COLO829 (cell line): Measurements from ENCODE around the gene PNPT1.
"Not testable (repeated sequence)": the region's sequence is repeated elsewhere in the genome, so short reads cannot be mapped to it uniquely, and the experiment has no call there.

Experiments
- DNase-seq: peaks from one replicate; pipeline ENCODE4 v3.0.0; 2012; ENCODE audit warnings: low spot score

PNPT1 gene

GRCh38 chr2:55596795-55597194, 96.8 kb downstream of the PNPT1 start:
- not testable (repeated sequence) for DNase-seq

GRCh38 chr2:55595536-55595935, 98.1 kb downstream of the PNPT1 start:
- DNase-seq = no peak

GRCh38 chr2:55592130-55592529, 101.5 kb downstream of the PNPT1 start:
- DNase-seq = no peak

GRCh38 chr2:55590810-55591440, 102.7 kb downstream of the PNPT1 start:
- peak; percentile 82 for DNase-seq

DNA sequence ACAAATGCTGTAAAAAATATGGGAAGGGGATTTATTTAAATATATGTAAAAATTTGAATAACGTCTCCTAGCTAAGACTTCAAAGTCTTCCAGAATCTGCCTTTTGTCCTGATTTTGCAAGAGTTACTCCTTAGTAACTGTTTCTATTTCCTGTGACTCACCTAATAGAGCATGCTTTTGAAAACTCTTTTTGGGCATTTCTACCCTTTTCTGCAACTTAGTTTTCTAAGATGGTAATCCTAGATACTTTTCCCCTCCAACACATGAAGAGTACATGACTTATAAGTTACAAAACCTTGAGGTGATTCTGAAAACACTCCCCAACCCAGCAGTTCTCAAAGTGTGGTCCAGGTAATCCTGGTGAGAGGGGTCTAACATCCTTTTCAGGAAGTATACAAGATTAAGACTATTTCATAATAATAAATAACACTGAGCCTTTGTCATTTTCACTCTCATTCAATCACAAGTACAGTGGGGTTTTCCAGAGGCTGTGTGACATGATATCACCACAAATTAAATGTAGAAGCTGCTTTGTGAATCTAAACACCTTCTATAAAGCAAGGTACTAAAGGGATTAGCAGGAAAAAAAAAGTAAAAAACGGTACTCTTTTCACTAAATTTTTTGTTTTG, 108.1 kb downstream of the PNPT1 start:
- DNase-seq = peak; percentile 31
